Calu3 (cell line): Measurements from ENCODE around the gene ATP1A4. TPM values are rescaled to one million over a fixed set of nuclear protein-coding genes. Genes with fewer than 3 reads are reported as not detected.

Source experiments
- BruUV-seq: library from RNA; stranded (reverse); fragments of 400-500 nt; replicated peaks from 2 replicates; lab custom pipeline; 2021; lab: Mats Ljungman, UMichigan
- CTCF ChIA-PET: fragments of 300-600 bp; sonication (Branson Sonifier 250); formaldehyde crosslinking; loops from one replicate; lab custom pipeline; 2022; ENCODE audit warnings: antibody characterized with exemption; lab: Charles Lee
- DNase-seq: peaks from one replicate; pipeline ENCODE4 v3.0.0; 2022
- H3K27ac Mint-ChIP-seq: one replicate; pipeline ENCODE4 v1.8.0; 2022; ENCODE audit warnings: mixed read lengths; ENCODE audit not compliant: unreplicated experiment
- H3K27me3 Mint-ChIP-seq: one replicate; pipeline ENCODE4 v1.8.0; 2022; ENCODE audit warnings: mixed read lengths; ENCODE audit not compliant: unreplicated experiment
- H3K36me3 Mint-ChIP-seq: one replicate; pipeline ENCODE4 v1.8.0; 2022; ENCODE audit warnings: mild to moderate bottlenecking, moderate library complexity, mixed read lengths; ENCODE audit not compliant: insufficient read depth, unreplicated experiment
- H3K4me1 Mint-ChIP-seq: one replicate; pipeline ENCODE4 v1.8.0; 2022; ENCODE audit warnings: mild to moderate bottlenecking, low read depth, mixed read lengths; ENCODE audit not compliant: unreplicated experiment
- H3K4me3 Mint-ChIP-seq: one replicate; pipeline ENCODE4 v1.8.0; 2022; ENCODE audit warnings: mild to moderate bottlenecking, low read depth, moderate library complexity, mixed read lengths; ENCODE audit not compliant: unreplicated experiment
- H3K9me3 Mint-ChIP-seq: one replicate; pipeline ENCODE4 v1.8.0; 2022; ENCODE audit warnings: low read depth, mixed read lengths; ENCODE audit not compliant: unreplicated experiment
- intact Hi-C: fragments of 100-400 bp; cut with micrococcal nuclease; formaldehyde crosslinking; loops from one replicate; pipeline ENCODE4 v1.10.0; 2022; ENCODE audit not compliant: unreplicated experiment
- total RNA-seq: library from RNA; stranded (reverse); gene quantifications from 2 replicates; pipeline ENCODE4 v1.2.3, GENCODE V29; 2022
- TF ChIP-seq, protein P1 (sequence below): fragments of 200-600 bp; IDR thresholded peaks from one replicate; pipeline ENCODE4 v1.8.0; 2022; ENCODE audit warnings: antibody characterized with exemption; ENCODE audit not compliant: unreplicated experiment

ATP1A4 gene
- total RNA-seq, 1 experiment from 2014 or later = not detected

DNA sequence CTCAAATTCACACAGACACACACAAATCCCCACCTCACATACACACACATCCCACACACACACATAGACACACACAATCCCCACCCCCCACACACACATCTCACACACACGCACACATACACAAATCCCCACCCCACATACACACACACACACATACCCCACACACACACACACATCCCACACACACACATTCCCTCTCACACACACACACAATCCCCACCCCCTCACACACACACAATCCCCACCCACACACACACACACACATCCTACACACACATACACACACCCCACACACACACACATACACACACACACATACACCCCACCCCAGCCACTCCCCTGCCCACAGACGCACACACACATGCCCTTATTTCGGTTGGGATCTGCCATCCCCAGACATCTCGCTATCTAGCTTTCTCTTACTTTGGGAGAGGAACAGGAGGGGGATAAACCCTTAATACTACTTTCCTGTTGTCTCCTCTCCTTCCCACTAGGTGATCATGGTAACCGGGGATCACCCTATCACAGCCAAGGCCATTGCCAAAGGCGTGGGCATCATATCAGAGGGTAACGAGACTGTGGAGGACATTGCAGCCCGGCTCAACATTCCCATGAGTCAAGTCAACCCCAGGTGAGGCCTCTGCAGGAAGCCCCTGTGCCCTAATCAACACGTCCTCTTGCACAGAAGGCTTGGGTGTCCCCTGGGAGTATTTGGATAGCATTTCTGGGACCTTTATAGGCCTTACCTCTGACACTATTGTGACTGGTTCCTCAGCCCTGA, 17.2 kb upstream of the ATP1A4 start:
- Mint-ChIP-seq H3K9me3 (no peaks in the 10 kb centered on the region), H3K36me3 (no peaks in the 10 kb centered on the region), H3K27ac (no peak overlapping the region), H3K4me1 (no peaks in the 10 kb centered on the region), H3K4me3 (no peak overlapping the region), H3K27me3 (peaks cover 94% of the 10 kb centered on the region)
- intact Hi-C loops = no loop called here
- no peak for DNase-seq
- CTCF ChIA-PET = no interaction called here
- BruUV-seq = no TSS peak
- TF ChIP-seq, protein P1, sequence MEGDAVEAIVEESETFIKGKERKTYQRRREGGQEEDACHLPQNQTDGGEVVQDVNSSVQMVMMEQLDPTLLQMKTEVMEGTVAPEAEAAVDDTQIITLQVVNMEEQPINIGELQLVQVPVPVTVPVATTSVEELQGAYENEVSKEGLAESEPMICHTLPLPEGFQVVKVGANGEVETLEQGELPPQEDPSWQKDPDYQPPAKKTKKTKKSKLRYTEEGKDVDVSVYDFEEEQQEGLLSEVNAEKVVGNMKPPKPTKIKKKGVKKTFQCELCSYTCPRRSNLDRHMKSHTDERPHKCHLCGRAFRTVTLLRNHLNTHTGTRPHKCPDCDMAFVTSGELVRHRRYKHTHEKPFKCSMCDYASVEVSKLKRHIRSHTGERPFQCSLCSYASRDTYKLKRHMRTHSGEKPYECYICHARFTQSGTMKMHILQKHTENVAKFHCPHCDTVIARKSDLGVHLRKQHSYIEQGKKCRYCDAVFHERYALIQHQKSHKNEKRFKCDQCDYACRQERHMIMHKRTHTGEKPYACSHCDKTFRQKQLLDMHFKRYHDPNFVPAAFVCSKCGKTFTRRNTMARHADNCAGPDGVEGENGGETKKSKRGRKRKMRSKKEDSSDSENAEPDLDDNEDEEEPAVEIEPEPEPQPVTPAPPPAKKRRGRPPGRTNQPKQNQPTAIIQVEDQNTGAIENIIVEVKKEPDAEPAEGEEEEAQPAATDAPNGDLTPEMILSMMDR = no peak

DNA sequence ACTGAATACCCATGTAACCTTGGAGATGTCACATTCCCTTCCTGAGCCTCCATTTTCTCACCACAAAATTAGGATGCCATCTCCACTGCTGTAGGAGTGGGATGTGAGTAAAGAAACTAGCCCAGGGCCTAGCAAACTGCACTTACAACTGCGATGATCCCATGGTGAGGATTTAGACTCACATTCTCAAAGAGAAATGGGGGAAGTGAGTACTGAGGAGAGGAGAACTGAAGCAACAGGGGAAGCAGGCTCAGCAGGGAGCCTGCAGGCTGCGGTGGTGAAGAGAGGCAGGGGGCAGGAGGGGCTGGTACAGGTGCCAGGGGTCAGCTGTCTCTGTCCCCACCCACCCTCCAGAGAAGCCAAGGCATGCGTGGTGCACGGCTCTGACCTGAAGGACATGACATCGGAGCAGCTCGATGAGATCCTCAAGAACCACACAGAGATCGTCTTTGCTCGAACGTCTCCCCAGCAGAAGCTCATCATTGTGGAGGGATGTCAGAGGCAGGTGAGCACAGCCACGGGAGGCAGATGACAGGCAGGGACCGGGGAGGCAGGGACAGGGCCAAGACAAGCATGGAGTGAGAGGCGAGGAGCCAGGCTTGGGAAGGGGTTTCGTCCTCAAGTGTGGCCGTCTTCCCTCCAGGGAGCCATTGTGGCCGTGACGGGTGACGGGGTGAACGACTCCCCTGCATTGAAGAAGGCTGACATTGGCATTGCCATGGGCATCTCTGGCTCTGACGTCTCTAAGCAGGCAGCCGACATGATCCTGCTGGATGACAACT, 16.4 kb upstream of the ATP1A4 start:
- no TSS peak for BruUV-seq
- H3K27ac Mint-ChIP-seq = no peak overlapping the region

DNA sequence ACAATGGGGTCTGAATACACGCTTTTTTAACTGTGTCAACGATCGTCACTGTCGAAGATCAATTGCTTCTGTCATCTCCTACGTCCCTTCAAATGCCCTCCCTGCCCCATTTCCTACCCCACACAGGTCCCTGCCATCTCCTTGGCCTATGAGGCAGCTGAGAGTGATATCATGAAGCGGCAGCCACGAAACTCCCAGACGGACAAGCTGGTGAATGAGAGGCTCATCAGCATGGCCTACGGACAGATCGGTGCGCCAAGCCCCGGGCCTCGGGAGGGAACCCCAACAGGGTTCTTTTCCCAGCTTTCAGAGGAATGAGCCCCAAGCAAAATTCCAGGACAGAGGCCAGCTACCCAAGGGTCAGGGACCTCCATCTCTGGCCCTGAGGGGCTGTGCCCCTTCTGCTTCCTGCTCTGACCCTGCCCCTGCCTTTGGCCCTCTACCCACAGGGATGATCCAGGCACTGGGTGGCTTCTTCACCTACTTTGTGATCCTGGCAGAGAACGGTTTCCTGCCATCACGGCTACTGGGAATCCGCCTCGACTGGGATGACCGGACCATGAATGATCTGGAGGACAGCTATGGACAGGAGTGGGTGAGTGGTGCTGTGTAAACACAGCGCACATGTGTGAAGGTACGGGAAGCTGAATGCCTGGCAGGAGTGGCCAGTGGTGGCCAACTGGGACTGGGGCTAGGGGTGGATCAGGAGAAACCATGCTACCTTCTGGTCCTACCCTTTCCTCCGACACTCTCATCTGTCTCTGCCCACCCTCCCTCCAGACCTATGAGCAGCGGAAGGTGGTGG, 15.1 kb upstream of the ATP1A4 start:
- Mint-ChIP-seq H3K4me1 (no peaks in the 10 kb centered on the region), H3K4me3 (no peak overlapping the region), H3K36me3 (no peaks in the 10 kb centered on the region), H3K27ac (no peak overlapping the region), H3K9me3 (no peaks in the 10 kb centered on the region), H3K27me3 (peaks cover 94% of the 10 kb centered on the region)
- TF ChIP-seq, protein P1 = no peak
- no TSS peak for BruUV-seq
- intact Hi-C loops = no loop called here
- no peak for DNase-seq
- CTCF ChIA-PET = no interaction called here

More for the DNA sequence above, 16.4 kb upstream of the ATP1A4 start:
- Mint-ChIP-seq H3K36me3 (no peaks in the 10 kb centered on the region), H3K9me3 (no peaks in the 10 kb centered on the region), H3K27me3 (peaks cover 94% of the 10 kb centered on the region), H3K4me1 (no peaks in the 10 kb centered on the region), H3K4me3 (no peak overlapping the region)
- TF ChIP-seq, protein P1 = no peak
- CTCF ChIA-PET = no interaction called here
- DNase-seq = no peak
- intact Hi-C loops = no loop called here

DNA sequence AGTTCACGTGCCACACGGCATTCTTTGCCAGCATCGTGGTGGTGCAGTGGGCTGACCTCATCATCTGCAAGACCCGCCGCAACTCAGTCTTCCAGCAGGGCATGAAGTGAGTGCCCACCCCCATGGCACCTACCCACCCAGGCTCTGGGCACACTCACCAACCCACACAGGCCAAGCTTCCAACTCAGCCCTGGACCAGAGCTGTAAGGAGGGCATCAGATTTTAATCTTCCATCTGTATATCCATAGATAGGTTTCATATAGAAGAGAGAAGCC, 14.5 kb upstream of the ATP1A4 start:
- no TSS peak for BruUV-seq
- Mint-ChIP-seq H3K4me1 (no peaks in the 10 kb centered on the region), H3K9me3 (no peaks in the 10 kb centered on the region), H3K36me3 (no peaks in the 10 kb centered on the region), H3K27me3 (peaks cover 94% of the 10 kb centered on the region), H3K4me3 (no peak overlapping the region), H3K27ac (no peak overlapping the region)
- intact Hi-C loops = no loop called here
- no peak for DNase-seq
- TF ChIP-seq, protein P1 = no peak
- CTCF ChIA-PET = no interaction called here
